ENCODE results near the gene BTBD16.
A peak's percentile ranks its signal among the peaks of the same experiment; 100 is the strongest.

BTBD16 gene

DNA sequence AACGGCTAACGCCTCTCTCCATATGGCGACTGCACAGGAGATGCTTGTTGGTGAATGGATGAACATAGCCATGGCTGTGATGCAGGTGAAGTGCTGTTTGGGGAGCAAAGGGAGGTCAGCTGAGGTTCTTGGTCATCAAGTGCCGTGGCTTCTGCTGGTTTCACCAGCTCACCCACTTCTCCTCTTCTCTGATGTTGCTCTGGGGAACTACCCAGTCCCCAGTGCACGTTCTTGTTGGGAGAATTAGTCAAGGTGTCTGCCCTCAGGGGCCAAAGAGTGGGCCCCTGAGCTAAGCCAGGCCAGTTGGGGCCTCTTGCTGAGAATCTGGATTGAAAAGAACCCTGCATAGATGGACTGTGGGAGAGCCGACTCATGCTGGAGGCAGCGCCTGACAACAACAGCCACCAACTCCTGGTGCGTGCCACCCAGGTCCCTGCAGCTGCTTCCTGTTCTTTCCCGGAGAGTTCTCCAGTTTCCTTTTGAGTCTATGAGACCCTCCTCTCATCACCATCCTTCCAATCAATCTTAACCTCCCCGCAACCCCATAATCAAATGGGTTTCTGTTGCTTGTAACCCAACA is 3.0 kb downstream of the BTBD16 start:
- no peak for DNase-seq (ENCODE audit: low spot score)

DNA sequence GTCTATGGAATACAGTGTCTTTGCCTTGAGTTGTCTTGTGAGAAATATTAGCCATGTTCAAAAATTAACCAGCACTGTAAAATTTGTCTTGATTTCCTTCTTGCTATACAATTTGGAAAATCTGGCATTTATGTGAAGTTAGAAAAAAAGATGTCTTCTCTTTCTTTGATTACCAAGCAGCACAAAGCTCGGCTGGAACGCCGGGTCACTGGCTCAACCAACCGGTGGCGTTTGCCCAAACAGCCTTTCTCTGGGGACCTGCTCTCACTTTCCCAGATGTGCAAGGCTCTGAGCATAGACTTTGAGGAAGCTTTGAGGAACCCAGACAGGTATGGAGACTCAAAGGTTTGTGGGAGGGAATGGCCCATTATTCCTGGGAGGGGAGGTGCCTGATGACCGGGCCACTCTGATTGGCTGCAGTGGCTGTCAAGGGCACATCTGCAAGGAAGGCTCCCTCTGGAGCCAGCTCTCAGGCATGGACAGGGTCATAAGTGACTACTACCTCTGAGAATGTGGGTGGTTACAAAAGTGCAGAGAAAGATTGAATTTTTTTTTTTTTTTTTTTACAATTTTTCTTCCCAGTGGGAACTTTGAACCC is 5.6 kb downstream of the BTBD16 start:
- DNase-seq (ENCODE audit: low spot score): no peak

DNA sequence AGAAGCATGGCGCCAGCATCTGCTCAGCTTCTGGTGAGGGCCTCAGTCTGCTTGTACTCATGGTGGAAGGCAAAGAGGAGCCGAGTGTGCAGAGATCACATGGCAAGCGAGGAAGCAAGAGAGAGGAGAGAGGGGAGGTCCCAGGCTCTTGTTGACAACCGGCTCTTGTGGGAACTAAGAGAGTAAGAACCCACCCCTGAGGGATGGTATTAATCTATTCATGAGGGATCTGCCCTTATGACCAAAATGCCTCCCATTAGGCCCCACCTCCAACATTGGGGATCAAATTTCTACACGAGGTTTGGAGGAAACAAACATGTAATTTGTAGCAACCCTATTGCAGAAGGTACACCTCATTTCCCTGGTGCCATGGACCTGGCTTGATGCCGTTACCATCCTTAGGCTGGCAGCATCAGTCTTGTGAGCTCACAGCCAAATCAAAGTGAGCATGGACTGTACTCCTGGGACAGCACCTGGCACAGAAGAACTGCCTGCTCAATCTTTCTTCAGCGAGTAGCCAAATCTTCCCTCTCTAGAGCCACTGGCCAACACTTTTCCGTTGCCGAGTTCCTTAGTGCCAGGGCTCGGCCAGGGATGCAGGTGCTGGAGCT is 6.5 kb downstream of the BTBD16 start:
- no peak for DNase-seq (ENCODE audit: low spot score)

DNA sequence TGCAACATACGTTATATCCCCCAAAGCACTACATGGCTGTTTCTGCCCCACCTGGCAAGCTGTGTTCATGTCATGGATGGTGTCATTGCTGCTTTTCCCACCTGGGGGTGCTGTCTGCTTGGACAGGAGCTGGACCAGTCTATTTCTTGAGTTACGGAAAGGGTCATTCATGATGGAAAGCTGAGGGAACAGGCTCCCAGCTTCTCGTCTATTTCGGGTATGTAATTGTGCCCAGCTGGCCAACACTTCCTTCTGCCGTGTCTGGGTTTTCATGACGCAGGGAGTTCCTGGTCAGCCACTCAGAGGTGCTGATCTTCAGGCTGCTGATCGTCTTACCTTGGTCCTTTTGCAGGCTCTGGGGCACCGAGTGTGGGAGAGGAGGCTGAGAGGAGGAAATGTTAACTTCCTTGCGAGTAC is 8.6 kb downstream of the BTBD16 start:
- peak; percentile 10 for DNase-seq (ENCODE audit: low spot score)

DNA sequence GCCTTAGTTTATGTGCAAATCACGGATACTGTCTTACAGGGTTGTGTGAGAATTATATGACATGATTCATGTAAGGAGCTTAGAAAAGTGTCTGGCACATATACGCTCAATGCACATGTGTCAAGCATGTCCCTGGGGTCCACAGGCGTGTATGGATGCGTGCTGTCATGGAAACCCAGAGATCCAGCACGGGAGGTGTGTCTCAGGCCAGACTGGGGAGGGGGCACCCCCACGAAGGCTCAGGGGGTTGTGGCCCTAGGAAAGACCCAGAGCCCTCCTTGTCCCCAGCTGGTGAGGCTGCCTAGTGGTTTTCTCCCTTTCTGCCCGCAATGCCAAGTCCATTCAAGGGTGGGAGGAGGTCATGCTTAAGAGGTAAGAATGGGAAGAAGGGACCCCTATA is 9.1 kb downstream of the BTBD16 start:
- DNase-seq (ENCODE audit: low spot score): no peak

DNA sequence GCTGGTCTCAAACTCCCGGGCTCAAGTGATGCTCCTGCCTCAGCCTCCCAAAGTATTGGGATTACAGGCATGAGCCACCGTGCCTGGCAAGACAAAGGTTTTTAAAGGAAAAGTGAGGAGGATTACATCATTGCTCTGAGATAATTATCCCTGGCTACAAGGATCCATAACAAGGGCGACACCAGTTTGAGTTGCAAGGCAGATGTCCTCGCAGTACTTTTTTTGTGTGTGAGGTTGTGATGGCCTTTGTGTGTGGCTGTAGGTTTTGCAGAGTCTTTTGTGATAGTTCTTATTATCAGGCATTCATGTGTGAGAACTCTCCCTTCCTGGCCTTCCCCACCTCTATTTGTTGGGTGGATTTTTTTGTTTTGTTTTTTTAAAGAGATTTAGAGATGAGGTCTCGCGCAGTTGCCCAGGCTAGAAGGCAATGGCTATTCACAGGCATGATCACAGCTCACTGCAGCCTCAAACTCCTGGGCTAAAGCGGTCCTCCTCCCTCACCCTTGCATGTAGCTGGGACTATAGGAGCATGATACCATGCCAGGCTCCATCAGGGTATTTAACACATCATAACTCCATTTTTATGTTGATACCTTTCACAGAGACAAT is 10.0 kb downstream of the BTBD16 start:
- no peak for DNase-seq (ENCODE audit: low spot score)

DNA sequence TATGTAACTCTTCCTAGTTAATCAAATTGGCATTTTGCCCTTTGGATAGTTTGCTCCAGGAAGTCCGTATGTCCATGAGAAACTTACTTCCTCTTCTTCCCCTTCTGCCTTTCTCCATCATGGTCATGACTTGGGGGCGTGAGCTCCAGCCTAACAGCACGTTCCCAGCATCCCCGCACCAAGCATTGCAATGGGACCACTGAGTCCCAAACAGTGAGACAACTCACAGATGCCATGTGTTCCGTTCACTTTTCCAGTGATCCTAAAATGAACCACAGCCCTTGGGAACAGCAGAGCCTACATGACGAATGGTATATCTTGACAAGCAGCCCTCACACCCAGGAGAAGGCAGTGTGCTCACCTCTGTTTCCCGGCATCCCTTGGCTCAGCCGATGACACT is 10.7 kb downstream of the BTBD16 start:
- DNase-seq (ENCODE audit: low spot score): no peak

DNA sequence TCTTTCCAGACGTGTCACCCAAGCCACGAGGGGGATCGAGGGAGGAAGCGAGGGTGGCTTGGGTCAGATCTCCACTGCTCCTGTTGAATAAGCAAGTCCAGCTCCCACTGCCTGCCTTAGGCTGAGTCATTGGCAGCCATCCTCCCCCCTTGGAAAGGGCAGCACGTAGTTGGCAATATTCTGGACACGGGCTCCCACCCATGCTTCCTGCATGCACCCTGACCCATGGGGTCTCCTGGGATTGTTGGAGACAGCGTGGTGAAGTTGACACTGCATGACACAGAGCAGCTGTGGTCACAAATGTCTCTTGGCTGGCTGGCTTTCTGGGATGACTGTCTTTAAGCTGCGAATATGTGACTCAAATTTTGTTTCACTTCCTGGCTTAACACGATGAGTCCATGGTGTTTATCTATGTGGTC is 11.2 kb downstream of the BTBD16 start:
- DNase-seq (ENCODE audit: low spot score): no peak

DNA sequence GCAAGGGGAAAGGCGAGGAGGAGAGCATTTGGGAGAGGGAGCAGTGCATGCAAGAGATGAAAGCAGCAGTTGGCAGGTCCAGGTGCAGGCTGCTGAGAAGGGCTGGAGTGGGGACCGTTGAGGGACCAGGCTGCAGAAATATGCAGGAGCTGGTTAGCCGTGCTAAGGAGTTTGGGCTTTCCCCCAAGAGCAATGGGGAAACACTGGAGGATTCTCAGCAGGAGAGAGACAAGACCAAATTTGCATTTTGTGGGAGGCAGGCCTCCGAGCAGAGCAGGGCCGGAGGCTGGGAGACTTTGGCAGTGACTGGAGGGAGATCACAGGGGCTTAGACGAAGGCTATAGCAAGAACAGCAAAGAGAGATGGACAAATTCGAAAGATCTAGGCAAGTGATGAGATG is 11.8 kb downstream of the BTBD16 start:
- DNase-seq (ENCODE audit: low spot score): no peak

DNA sequence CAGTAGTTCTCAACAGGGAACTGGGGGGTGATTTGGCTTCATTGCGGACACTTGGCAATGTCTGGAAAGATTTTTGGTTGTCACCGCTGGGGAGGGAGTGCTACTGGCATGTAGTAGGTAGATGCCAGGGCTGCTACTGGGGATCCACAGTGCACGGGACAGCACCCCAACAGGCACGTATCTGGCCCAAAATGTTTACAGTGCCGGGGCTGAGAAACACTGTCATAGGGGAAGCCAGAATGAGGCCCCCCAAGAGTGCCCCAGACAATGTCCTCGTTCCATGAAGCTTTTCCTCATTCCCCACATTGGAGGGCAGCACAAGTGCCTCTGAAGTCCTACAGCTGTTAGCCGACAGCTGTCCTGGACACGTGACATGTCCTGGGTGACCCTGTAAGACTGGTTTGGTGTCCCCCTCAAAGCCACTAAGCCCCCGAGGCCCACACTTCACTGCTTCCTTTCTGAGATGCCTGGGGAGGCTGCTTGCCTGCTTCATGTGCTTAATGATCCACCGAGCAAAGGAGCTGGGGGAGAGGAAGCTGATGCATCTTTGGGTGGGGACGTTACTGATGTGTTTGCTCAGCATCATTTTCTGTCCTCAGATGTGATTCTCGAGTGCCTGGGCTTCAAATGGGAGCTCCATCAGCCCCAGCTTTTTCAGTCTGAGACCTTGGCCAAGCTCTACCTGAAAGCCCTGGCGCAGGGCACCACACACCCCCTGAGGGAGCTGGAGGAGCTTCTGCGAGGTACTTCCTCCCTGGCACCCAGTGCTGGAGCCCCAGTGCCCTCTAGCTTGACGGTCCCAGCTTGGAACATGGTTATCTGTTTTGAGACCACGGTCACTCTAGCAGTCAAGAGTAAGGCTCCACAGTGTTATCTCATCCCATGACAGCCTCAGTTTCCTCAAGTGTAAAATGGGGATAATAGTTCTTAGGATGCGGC is 14.7 kb downstream of the BTBD16 start:
- DNase-seq (ENCODE audit: low spot score): no peak

DNA sequence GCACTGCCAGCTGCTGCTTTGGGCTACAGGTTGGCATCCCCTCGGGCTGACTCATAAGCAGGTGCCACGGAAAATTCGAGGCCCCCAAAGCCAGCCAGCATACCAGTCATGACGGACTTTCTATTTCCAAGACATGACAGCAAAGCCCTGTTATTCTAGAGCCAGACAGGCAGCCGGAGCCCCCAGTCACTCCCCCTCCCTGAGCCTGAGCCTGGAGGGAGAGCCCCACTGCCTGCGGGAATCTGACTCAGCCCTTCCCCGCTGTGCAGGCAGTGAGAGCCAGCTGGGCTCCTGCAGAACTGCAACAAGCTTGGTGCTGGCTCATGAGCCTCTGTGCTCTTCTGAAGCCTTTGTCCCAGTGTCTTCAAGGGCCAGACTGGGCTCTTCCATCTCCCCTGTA is 15.8 kb downstream of the BTBD16 start:
- no peak for DNase-seq (ENCODE audit: low spot score)

DNA sequence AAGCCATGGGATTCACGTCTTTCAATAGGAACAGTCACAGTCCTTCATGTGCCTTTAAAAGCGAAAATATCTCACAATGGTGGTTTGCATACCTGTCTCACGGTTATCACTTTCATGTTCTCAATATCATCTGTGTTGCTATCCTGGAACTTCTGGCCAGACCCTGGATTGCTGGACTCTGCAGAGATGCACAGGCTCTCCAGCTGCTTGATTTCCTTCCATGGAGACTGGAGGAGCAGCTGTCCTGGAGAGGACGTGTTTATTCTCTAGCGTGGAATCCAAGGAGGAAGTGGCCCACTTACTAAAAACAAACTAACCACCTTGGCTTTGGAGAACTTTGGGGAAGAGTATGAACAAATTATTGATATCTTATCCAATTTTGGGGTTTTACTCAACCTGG is 16.5 kb downstream of the BTBD16 start:
- no peak for DNase-seq (ENCODE audit: low spot score)

DNA sequence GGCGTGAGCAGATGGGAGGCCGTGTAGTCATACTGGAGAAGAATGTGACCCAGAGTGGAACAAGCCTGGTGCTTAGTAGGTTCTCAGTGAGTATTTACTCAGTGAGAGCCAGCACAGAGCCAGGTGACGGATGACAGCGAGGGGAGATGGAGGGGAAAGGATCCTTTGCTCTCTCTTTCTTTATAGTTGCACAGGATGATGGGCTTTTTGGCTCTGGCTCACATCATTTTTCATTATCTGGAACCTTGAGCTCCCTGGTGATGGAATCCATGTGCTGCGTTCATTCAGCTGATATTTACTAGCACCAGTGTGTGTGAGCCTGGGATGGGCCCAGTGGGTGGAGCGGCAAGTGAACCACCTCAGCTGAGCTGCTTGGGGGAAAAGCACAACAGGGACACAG is 17.2 kb downstream of the BTBD16 start:
- no peak for DNase-seq (ENCODE audit: low spot score)

DNA sequence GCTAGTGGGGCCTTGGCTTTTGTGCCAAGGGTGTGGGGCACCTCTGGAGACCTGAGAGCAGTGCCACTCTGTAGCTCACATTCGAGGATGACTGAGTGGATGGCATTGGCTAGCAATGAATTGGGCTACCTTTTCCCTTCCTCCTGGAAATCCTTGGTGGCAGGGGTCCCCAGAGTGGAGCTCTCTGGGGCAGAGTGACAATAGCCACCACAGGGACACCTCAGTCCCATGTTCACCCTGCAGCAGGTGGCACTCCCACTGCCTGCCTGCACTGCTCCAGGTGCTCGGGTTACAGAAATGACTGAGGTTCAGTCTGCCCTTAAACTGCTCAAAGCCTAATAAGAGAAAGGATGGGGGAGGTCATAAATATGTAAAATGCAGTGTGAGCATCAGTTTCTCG is 17.8 kb downstream of the BTBD16 start:
- no peak for DNase-seq (ENCODE audit: low spot score)

DNA sequence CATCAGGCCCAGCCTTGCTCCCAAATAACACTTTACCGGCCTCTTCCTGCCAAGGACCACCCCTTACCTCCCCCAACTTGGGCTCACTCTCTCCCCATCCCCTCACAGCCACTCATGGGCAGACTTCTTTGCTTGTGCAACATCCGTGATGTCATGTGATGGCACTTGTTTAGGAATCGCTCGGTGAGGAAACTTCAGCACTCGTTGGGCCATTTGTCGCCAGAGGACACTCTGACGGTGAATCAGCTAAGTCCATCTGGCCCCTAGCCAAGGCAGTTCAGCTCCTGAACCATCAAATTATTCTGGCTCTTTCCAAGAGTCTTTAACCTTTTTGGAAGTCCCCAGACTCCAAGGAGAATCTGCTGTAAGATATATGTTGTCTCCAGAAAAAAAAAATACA is 19.2 kb downstream of the BTBD16 start:
- no peak for DNase-seq (ENCODE audit: low spot score)

DNA sequence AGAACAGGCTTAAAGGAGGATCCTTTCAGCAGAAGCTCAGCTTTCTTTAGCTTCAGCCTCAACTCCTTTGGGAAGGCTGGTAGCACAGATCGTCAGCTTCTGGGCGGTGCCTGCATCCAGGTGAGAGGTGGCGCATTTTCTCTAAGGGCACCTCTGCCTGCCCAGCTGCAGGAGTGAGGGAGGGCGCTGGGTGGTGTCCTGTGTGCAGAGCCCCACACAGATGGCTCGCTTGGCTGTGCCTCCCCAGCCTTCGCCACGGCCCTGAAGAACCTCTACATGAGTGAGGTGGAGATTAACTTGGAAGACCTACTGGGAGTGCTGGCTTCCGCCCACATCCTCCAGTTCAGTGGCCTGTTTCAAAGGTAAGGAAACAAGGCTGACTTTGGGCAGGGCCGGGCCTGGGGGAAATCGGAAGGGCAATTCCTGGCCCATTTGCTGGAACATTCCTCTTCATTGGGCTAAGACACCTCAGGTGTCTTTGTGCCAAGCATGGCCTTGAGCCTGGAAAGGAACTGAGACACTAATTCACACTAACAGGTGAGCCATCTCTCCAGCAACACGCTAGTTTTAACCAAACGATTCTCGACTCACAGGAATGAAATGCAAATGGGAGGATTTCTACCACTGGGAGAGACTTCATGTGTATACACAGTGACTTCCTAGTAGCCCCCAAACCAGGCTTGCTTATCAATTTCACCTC is 19.9 kb downstream of the BTBD16 start:
- no peak for DNase-seq (ENCODE audit: low spot score)

DNA sequence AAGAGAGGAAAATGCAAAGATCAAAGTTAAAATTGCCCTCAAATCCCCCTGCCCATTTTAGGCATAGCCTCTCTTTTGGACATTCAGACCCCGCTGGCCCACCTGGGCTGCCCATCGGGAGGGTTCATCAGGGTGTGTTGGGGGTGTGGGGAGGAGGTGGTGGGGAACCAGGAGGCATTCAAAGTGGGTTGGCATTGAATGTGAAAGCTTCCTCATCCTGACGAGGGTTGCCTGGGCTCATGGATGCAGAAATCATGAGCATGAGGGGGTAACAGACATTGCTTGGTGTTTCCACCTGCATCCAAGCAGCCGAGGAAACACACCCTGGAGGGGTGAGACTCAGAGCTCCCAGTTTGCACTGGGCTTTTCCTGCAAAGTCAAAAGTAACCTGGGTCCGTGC is 20.6 kb downstream of the BTBD16 start:
- DNase-seq (ENCODE audit: low spot score): no peak

DNA sequence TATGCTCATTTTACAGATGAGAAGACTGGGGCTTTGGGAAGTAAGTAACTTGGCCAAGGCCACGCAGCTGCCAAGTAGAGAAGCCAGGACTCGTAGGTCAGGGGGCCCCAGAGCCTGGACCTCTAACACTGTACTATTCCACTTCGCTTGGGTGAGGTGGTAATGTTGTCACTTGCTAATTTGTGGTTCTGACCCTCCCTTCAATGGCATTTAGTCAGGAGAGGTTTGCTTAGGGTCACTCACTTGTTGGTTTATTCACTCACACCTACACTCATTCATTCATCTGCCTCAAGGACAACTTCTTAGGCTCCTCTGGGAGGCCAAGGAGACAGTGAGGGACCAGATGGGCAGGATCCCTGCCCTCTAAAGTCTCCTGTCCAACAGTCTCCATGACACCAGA is 21.3 kb downstream of the BTBD16 start:
- no peak for DNase-seq (ENCODE audit: low spot score)

DNA sequence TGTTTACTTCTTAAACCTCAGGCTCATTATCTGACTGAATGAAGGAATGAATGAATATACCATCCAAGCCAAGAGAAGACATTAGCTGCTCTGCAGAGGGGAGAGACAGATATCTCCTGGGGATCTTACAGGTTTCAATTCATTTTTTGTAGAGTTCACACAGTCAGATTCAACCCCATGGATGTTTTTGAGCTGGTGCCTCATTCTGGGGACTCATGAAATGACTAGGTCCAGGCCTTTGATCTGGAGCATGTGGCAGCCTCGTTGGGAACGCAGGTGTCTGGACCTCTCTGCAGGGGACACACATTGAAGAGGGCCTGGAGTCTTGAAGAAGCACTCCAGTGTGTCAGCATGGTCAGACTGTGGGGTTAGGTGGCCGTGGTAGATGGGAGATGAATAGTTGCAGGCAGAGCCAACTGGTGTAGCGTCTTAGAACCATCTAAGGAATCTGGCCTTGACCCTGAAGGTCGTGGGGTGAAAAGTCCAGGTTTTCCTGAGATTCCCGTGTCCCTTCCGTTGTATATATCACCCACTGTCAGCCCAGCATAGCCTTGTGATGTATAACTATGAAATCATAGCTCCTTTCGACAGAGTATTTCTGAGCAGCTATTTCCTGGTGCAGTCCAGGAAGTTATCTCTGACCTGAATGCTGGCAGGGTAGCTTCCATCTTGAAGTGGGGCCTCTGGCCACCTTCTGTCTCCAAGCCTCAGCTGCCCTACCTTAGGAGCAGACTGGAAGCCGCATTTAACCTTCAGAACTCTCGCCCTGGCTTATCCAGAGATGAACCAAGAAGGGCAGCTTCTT is 22.3 kb downstream of the BTBD16 start:
- peak; percentile 9 for DNase-seq (ENCODE audit: low spot score)

DNA sequence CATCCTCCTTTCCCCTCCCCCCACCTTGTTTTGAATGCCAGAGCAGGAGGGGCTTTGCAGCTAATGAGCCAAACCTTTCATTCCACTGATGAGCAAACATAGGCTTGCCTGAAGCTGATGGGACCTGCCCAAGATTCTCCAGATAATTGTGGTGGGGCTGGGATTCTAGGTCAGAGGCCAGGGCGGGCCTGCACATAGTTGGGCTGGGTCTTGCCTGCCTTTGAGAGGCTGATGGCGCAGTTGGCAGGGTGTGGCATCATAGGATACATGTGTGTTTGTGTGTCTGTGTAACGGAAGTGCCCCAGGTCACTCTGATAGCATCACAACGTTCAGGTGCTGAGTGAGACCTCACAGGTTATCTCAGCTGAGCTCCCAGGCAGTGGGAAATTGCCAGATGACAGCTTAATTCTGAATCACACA is 22.9 kb downstream of the BTBD16 start:
- no peak for DNase-seq (ENCODE audit: low spot score)

All from activated CD4-positive, alpha-beta T cell treated with anti-CD3 and anti-CD28 coated beads, Interleukin-2, Interleukin-4, amounts not matched to agents 100 ng/mL and 50 ng/mL, durations not matched to agents 16 hours and 8 hours (primary cell).